NCI-H146 (cell line): ENCODE results near the gene SORCS2.

Source experiments
- DNase-seq: peaks from one replicate; lab custom pipeline; 2025; lab: John Stamatoyannopoulos, UW

The SORCS2 gene

GRCh38 chr4:7750972-7751371 is 558.6 kb downstream of the SORCS2 start:
- DNase-seq = no peak

- DNase-seq = no peak
These were observed 560.3 kb downstream of the SORCS2 start for GRCh38 chr4:7752649-7753048.

- no peak for DNase-seq
These were observed 560.9 kb downstream of the SORCS2 start for GRCh38 chr4:7753271-7753670.

- DNase-seq = no peak
These were observed 561.7 kb downstream of the SORCS2 start for GRCh38 chr4:7753931-7754465.

- DNase-seq = no peak
These were observed 562.4 kb downstream of the SORCS2 start for GRCh38 chr4:7754565-7755262.

- no peak for DNase-seq
These were observed 563.2 kb downstream of the SORCS2 start for GRCh38 chr4:7755561-7755960.

GRCh38 chr4:7756071-7756470 is 563.7 kb downstream of the SORCS2 start:
- DNase-seq = no peak

GRCh38 chr4:7756561-7757355 is 564.4 kb downstream of the SORCS2 start:
- DNase-seq = no peak

GRCh38 chr4:7757501-7758471 is 565.4 kb downstream of the SORCS2 start:
- no peak for DNase-seq

- no peak for DNase-seq
These were observed 566.1 kb downstream of the SORCS2 start for GRCh38 chr4:7758476-7758875.

GRCh38 chr4:7759216-7759615 is 566.9 kb downstream of the SORCS2 start:
- no peak for DNase-seq

- no peak for DNase-seq
These were observed 567.3 kb downstream of the SORCS2 start for GRCh38 chr4:7759635-7760034.

GRCh38 chr4:7760228-7760627 is 567.9 kb downstream of the SORCS2 start:
- DNase-seq = no peak

GRCh38 chr4:7760706-7761105 is 568.4 kb downstream of the SORCS2 start:
- DNase-seq = no peak

- DNase-seq = no peak
These were observed 569.0 kb downstream of the SORCS2 start for GRCh38 chr4:7761312-7761711.

GRCh38 chr4:7761720-7762119 is 569.4 kb downstream of the SORCS2 start:
- DNase-seq = peak; percentile 20

- no peak for DNase-seq
These were observed 570.2 kb downstream of the SORCS2 start for GRCh38 chr4:7762376-7763030.

GRCh38 chr4:7763106-7763505 is 570.8 kb downstream of the SORCS2 start:
- DNase-seq = no peak

- no peak for DNase-seq
These were observed 571.5 kb downstream of the SORCS2 start for GRCh38 chr4:7763788-7764187.

- no peak for DNase-seq
These were observed 572.1 kb downstream of the SORCS2 start for GRCh38 chr4:7764466-7764865.

- DNase-seq = no peak
These were observed 573.3 kb downstream of the SORCS2 start for GRCh38 chr4:7765666-7766065.

GRCh38 chr4:7766086-7766485 is 573.7 kb downstream of the SORCS2 start:
- no peak for DNase-seq
